ENCODE results near the gene ANTXRL. TPM values are rescaled to one million over a fixed set of nuclear protein-coding genes. Genes with fewer than 3 reads are reported as not detected.
A peak's percentile ranks its signal among the peaks of the same experiment; 100 is the strongest.
"Not testable (repeated sequence)": the region's sequence is repeated elsewhere in the genome, so short reads cannot be mapped to it uniquely, and the experiment has no call there.

ANTXRL gene
- total and polyA plus RNA-seq, 4 donors, result 0.06 TPM; not detected in 3

DNA sequence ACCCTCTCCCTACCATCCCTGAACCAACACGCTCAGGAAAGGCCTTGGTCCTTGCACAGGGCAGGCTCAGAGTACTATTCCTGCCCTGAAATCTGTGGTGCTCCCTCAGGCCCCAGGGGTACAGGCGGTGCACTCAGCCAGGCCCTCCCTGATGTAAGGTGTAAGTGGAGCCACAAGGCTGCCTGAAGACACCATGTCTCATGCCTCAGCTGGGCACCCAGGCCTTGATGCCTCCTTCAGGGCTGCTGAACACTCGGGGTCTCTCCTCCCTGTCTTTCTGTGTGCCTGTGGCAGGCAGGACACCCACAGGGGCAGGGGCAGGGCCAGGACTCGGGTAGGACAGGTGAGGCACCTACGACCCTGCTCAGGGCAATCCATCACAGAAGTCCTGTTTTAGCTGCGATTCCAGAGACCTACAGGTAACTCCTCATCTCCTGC is 22.9 kb upstream of the ANTXRL start (continued):
- TF ChIP-seq FOXA1 (IDR thresholded peaks at IDR 0.05) (no peak), HNF4G (IDR thresholded peaks at IDR 0.05) (no peak), JUND (IDR thresholded peaks at IDR 0.05) (no peak)
- TF ChIP-seq, protein P1, sequence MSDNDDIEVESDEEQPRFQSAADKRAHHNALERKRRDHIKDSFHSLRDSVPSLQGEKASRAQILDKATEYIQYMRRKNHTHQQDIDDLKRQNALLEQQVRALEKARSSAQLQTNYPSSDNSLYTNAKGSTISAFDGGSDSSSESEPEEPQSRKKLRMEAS (IDR thresholded peaks at IDR 0.05), result no peak

DNA sequence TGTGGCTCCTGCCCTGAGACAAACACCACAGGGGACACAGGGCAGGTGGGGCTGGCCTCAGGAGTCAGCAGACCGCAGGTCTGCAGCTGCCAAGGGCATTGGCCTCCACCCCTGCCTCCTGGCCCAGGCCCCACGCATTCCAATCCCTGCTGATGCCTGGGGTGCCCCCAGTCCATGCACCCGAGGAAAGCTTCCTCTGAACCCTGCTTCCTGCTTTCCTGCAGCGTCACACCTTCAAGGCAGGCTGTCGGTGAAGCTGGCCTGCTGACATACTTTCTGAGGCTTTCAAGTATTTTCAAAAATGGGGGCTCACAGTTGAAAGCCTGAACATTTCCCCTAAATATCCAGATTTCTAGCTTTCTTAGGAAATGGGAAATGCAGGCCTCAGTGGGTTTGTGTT is 22.5 kb upstream of the ANTXRL start:
- no peak overlapping the region for H3K9ac ChIP-seq (ENCODE audit: low read depth in 1 of 2, low read length in 2 of 2)
- TF ChIP-seq RAD21 (IDR thresholded peaks at IDR 0.05) (no peak), NR2F2 (IDR thresholded peaks at IDR 0.05) (no peak), FOXA2 (IDR thresholded peaks at IDR 0.05) (no peak), HNF4G (IDR thresholded peaks at IDR 0.05) (no peak), YY1 (IDR thresholded peaks at IDR 0.05) (no peak)
- no peak for DNase-seq (ENCODE audit: low spot score)
- H3K9me3 ChIP-seq (ENCODE audit: control insufficient read depth in 4 of 4, low read length in 3 of 4), result no peaks in the 10 kb centered on the region
- H3K4me3 ChIP-seq (ENCODE audit: low read depth in 1 of 3, low read length in 3 of 3), result no peak overlapping the region
- no peaks in the 10 kb centered on the region for H3K36me3 ChIP-seq (ENCODE audit: control insufficient read depth in 4 of 4, insufficient read depth in 3 of 4, low read depth in 1 of 4, low read length in 3 of 4)
- H3K27me3 ChIP-seq (ENCODE audit: control insufficient read depth in 4 of 4, insufficient read depth in 4 of 4, low read length in 3 of 4), result no peaks in the 10 kb centered on the region
- H3K4me1 ChIP-seq (ENCODE audit: control insufficient read depth in 4 of 4, insufficient read depth in 4 of 4, low read length in 3 of 4), result no peaks in the 10 kb centered on the region
- WGBS, result 86% methylated on average over 5 of the region's 5 CpGs
- no peak overlapping the region for H3K27ac ChIP-seq (ENCODE audit: low read depth in 1 of 2, low read length in 2 of 2)

DNA sequence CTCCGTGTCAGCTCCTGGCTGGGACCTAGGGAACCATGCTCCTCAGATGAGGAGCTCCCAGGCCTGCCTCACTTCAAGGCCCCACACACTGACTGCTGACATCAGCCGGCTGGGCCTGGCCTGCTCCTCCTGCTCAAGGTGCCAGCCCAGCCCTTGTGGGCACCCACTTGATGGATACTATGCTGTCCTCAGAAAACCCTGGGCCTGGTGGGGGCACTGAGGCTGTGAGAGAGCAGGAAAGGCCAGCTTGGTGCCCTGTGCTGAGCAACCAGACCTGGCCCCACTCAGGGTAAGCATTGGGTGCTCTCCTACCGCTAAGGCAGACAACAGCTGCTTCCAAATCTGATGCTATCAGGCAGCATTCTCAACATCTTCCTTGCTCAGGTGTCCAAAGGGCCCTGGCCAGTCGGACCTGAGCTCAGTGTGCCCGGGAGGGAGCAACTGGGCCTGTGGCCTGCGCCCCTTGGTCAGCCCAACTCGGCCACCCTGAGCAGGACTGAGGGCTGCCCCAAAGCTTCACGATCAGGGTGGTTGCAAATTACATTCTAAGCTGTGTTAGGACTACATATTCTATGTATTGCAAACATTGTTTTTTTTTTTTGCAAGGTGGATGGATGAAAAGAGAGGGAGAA is 21.9 kb upstream of the ANTXRL start:
- Histone ChIP-seq H3K9ac (ENCODE audit: low read depth in 1 of 2, low read length in 2 of 2) (no peak overlapping the region), H3K36me3 (ENCODE audit: control insufficient read depth in 4 of 4, insufficient read depth in 3 of 4, low read depth in 1 of 4, low read length in 3 of 4) (no peaks in the 10 kb centered on the region), H3K4me1 (ENCODE audit: control insufficient read depth in 4 of 4, insufficient read depth in 4 of 4, low read length in 3 of 4) (no peaks in the 10 kb centered on the region), H3K9me3 (ENCODE audit: control insufficient read depth in 4 of 4, low read length in 3 of 4) (no peaks in the 10 kb centered on the region), H3K4me3 (ENCODE audit: low read depth in 1 of 3, low read length in 3 of 3) (no peak overlapping the region), H3K27ac (ENCODE audit: low read depth in 1 of 2, low read length in 2 of 2) (no peak overlapping the region), H3K27me3 (ENCODE audit: control insufficient read depth in 4 of 4, insufficient read depth in 4 of 4, low read length in 3 of 4) (no peaks in the 10 kb centered on the region)
- DNase-seq (ENCODE audit: low spot score), result peak; percentile 31
- 93% methylated on average over 8 of the region's 8 CpGs for WGBS
- TF ChIP-seq, protein P2, sequence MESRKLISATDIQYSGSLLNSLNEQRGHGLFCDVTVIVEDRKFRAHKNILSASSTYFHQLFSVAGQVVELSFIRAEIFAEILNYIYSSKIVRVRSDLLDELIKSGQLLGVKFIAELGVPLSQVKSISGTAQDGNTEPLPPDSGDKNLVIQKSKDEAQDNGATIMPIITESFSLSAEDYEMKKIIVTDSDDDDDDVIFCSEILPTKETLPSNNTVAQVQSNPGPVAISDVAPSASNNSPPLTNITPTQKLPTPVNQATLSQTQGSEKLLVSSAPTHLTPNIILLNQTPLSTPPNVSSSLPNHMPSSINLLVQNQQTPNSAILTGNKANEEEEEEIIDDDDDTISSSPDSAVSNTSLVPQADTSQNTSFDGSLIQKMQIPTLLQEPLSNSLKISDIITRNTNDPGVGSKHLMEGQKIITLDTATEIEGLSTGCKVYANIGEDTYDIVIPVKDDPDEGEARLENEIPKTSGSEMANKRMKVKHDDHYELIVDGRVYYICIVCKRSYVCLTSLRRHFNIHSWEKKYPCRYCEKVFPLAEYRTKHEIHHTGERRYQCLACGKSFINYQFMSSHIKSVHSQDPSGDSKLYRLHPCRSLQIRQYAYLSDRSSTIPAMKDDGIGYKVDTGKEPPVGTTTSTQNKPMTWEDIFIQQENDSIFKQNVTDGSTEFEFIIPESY (IDR thresholded peaks at IDR 0.05), result no peak
- TF ChIP-seq, protein P1 (IDR thresholded peaks at IDR 0.05), result no peak
- TF ChIP-seq RXRA (IDR thresholded peaks at IDR 0.05) (no peak), HNF4G (IDR thresholded peaks at IDR 0.05) (no peak), EGR1 (IDR thresholded peaks at IDR 0.05; ENCODE audit: low read depth in 2 of 2) (no peak), SP1 (IDR thresholded peaks at IDR 0.05) (no peak), RAD21 (IDR thresholded peaks at IDR 0.05) (no peak), FOXA2 (IDR thresholded peaks at IDR 0.05) (no peak), NR2F2 (IDR thresholded peaks at IDR 0.05) (no peak), YY1 (IDR thresholded peaks at IDR 0.05) (no peak), JUND (IDR thresholded peaks at IDR 0.05) (no peak), TAF1 (conservative IDR thresholded peaks at IDR 0.05) (no peak)
- TF ChIP-seq, protein P3, sequence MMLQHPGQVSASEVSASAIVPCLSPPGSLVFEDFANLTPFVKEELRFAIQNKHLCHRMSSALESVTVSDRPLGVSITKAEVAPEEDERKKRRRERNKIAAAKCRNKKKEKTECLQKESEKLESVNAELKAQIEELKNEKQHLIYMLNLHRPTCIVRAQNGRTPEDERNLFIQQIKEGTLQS (IDR thresholded peaks at IDR 0.05), result no peak
- TF ChIP-seq, protein P4, sequence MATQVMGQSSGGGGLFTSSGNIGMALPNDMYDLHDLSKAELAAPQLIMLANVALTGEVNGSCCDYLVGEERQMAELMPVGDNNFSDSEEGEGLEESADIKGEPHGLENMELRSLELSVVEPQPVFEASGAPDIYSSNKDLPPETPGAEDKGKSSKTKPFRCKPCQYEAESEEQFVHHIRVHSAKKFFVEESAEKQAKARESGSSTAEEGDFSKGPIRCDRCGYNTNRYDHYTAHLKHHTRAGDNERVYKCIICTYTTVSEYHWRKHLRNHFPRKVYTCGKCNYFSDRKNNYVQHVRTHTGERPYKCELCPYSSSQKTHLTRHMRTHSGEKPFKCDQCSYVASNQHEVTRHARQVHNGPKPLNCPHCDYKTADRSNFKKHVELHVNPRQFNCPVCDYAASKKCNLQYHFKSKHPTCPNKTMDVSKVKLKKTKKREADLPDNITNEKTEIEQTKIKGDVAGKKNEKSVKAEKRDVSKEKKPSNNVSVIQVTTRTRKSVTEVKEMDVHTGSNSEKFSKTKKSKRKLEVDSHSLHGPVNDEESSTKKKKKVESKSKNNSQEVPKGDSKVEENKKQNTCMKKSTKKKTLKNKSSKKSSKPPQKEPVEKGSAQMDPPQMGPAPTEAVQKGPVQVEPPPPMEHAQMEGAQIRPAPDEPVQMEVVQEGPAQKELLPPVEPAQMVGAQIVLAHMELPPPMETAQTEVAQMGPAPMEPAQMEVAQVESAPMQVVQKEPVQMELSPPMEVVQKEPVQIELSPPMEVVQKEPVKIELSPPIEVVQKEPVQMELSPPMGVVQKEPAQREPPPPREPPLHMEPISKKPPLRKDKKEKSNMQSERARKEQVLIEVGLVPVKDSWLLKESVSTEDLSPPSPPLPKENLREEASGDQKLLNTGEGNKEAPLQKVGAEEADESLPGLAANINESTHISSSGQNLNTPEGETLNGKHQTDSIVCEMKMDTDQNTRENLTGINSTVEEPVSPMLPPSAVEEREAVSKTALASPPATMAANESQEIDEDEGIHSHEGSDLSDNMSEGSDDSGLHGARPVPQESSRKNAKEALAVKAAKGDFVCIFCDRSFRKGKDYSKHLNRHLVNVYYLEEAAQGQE (IDR thresholded peaks at IDR 0.05), result no peak
- TF ChIP-seq, protein P5, sequence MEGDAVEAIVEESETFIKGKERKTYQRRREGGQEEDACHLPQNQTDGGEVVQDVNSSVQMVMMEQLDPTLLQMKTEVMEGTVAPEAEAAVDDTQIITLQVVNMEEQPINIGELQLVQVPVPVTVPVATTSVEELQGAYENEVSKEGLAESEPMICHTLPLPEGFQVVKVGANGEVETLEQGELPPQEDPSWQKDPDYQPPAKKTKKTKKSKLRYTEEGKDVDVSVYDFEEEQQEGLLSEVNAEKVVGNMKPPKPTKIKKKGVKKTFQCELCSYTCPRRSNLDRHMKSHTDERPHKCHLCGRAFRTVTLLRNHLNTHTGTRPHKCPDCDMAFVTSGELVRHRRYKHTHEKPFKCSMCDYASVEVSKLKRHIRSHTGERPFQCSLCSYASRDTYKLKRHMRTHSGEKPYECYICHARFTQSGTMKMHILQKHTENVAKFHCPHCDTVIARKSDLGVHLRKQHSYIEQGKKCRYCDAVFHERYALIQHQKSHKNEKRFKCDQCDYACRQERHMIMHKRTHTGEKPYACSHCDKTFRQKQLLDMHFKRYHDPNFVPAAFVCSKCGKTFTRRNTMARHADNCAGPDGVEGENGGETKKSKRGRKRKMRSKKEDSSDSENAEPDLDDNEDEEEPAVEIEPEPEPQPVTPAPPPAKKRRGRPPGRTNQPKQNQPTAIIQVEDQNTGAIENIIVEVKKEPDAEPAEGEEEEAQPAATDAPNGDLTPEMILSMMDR (IDR thresholded peaks at IDR 0.05; ENCODE audit: low read depth, low read length, missing input control), result no peak

DNA sequence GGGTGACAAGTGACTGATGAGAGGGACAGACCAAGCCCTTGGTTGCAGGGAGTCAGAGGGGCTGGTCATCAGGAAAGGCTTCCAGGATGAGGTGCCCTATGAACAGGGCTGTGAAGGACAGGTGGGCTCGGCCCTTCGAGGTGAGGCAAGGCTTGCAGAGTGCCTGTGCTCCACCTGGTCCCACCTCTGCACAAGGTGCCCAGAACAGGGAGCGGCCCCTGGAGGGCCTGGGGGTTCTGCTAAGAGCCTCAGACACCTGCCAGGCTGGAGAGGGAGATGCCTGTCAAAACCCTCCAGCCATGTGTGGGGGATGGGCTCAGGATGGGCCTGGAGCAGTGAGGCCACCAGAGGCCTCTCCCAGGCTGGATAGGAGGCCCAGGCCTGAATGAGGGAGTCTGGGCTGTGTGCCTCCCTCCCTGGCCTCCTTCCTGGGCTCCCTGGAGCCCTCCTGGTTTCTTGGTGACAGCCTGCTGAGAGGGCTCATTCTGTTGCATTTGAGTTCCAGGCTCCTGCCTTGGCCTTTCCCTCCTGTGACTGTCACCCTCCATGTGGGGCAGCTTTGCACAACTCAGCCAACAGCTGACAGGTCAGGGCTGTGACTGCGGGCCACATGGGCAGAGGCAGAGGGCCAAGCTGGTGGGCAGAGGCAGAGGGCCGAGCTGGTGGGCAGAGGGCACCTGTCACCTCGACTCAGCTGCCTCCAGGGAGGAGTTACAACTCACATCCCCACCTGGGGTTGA is 21.1 kb upstream of the ANTXRL start:
- not testable (repeated sequence) for H3K9me3 ChIP-seq (ENCODE audit: control insufficient read depth in 4 of 4, low read length in 3 of 4); H3K27me3 ChIP-seq (ENCODE audit: control insufficient read depth in 4 of 4, insufficient read depth in 4 of 4, low read length in 3 of 4); H3K9ac ChIP-seq (ENCODE audit: low read depth in 1 of 2, low read length in 2 of 2); H3K36me3 ChIP-seq (ENCODE audit: control insufficient read depth in 4 of 4, insufficient read depth in 3 of 4, low read depth in 1 of 4, low read length in 3 of 4); H3K4me3 ChIP-seq (ENCODE audit: low read depth in 1 of 3, low read length in 3 of 3); H3K27ac ChIP-seq (ENCODE audit: low read depth in 1 of 2, low read length in 2 of 2); H3K4me1 ChIP-seq (ENCODE audit: control insufficient read depth in 4 of 4, insufficient read depth in 4 of 4, low read length in 3 of 4)
- 87% methylated on average over 6 of the region's 6 CpGs for WGBS
- peak; percentile 25 for DNase-seq (ENCODE audit: low spot score)
